Body of pancreas (tissue), 4 donors: Measurements from ENCODE around the gene ANP32E.

ENCODE experiments used
- CTCF ChIP-seq, 7 experiments: fragments of 450-650 bp in 4 of 7; fragments of 200-600 bp in 3 of 7; sonication (generic) in 3 of 7; IDR thresholded peaks; one replicate each; pipeline ENCODE4 v1.5.1; 2016 to 2019; ENCODE audit warnings: antibody characterized with exemption in 7 of 7
- POLR2A ChIP-seq, 3 donors: fragments of 450-650 bp; IDR thresholded peaks; one replicate each; pipeline ENCODE4 v1.6.1; 2016; ENCODE audit warnings: antibody characterized with exemption in 3 of 3, mild to moderate bottlenecking in 2 of 3

- peak; percentile 58 to 96 (median 96) for TF ChIP-seq POLR2A (IDR thresholded peaks at IDR 0.05)
- peak in 4 of 7 experiments; percentile 22 to 58 (median 43) for TF ChIP-seq CTCF (IDR thresholded peaks at IDR 0.05)
Measured at GRCh38 chr1:150235852-150236613, at the start of gene ANP32E.
